MM.1S (cell line): ENCODE results near the gene CCDC93.

Experiments
- DNase-seq: peaks from one replicate; pipeline ENCODE4 v3.0.0-alpha.2; 2015
- H2AFZ ChIP-seq: fragments of 300-600 bp; sonication (generic); 2 replicates; pipeline ENCODE4 v1.6.0; 2016; ENCODE audit warnings: antibody characterized with exemption, low read length
- H3F3A ChIP-seq: fragments of 300-600 bp; sonication (generic); 2 replicates; pipeline ENCODE4 v1.6.1; 2016; ENCODE audit warnings: mild to moderate bottlenecking, antibody characterized with exemption, low read length, moderate library complexity, mixed read lengths; ENCODE audit not compliant: insufficient read depth
- H3K27ac ChIP-seq: fragments of 300-600 bp; sonication (generic); 2 replicates; pipeline ENCODE4 v1.5.1; 2016; ENCODE audit warnings: mild to moderate bottlenecking, low read length
- H3K27me3 ChIP-seq: fragments of 300-600 bp; sonication (generic); replicated peaks from 2 replicates; pipeline ENCODE4 v1.6.0; 2016; ENCODE audit warnings: low read length; ENCODE audit not compliant: insufficient read depth
- H3K36me3 ChIP-seq: fragments of 300-600 bp; sonication (generic); replicated peaks from 2 replicates; pipeline ENCODE4 v1.6.1; 2016; ENCODE audit warnings: mild to moderate bottlenecking, low read length, mixed read lengths; ENCODE audit not compliant: insufficient read depth
- H3K4me1 ChIP-seq: fragments of 300-600 bp; sonication (generic); 2 replicates; pipeline ENCODE4 v1.6.1; 2016; ENCODE audit warnings: low read length, mixed read lengths
- H3K4me2 ChIP-seq: fragments of 300-600 bp; sonication (generic); 2 replicates; pipeline ENCODE4 v1.6.0; 2016; ENCODE audit warnings: low read depth, low read length
- H3K4me3 ChIP-seq: fragments of 300-600 bp; sonication (generic); 2 replicates; pipeline ENCODE4 v1.5.1; 2016; ENCODE audit warnings: low read length, mixed read lengths
- H3K79me2 ChIP-seq: fragments of 300-600 bp; sonication (generic); 2 replicates; pipeline ENCODE4 v1.6.1; 2016; ENCODE audit warnings: mixed run types, low read length, mixed read lengths
- H3K9ac ChIP-seq: fragments of 300-600 bp; sonication (generic); 2 replicates; pipeline ENCODE4 v1.6.1; 2016; ENCODE audit warnings: low read length, mixed read lengths
- H3K9me2 ChIP-seq: fragments of 300-600 bp; sonication (generic); replicated peaks from 2 replicates; pipeline ENCODE4 v1.6.1; 2016; ENCODE audit warnings: mild to moderate bottlenecking, low read length, mixed read lengths; ENCODE audit not compliant: insufficient read depth
- H3K9me3 ChIP-seq: fragments of 300-600 bp; sonication (generic); replicated peaks from 2 replicates; pipeline ENCODE4 v1.6.1; 2016; ENCODE audit warnings: mild to moderate bottlenecking, low read length, mixed read lengths; ENCODE audit not compliant: insufficient read depth
- H4K20me1 ChIP-seq: fragments of 300-600 bp; sonication (generic); 2 replicates; pipeline ENCODE4 v1.6.1; 2016; ENCODE audit warnings: mild to moderate bottlenecking, low read length, moderate library complexity, mixed read lengths; ENCODE audit not compliant: insufficient read depth
- CTCF ChIP-seq: fragments of 300-600 bp; sonication (generic); IDR thresholded peaks from 2 replicates; pipeline ENCODE4 v1.5.1; 2016; ENCODE audit warnings: antibody characterized with exemption, low read length, mixed read lengths
- EZH2 ChIP-seq: fragments of 300-600 bp; sonication (generic); optimal IDR thresholded peaks from 2 replicates; pipeline ENCODE3; 2017; ENCODE audit warnings: low read depth, mild to moderate bottlenecking, antibody characterized with exemption, low read length, mixed read lengths
- EZH2phosphoT487 ChIP-seq: fragments of 300-600 bp; sonication (generic); IDR thresholded peaks from 2 replicates; pipeline ENCODE4 v1.6.1; 2018; ENCODE audit warnings: antibody characterized with exemption, low read length

CCDC93 gene

GRCh38 chr2:118054213-118055008, 40.5 kb upstream of the CCDC93 start:
- Histone ChIP-seq H3K9me3 (no peaks in the 10 kb centered on the region), H3K36me3 (no peaks in the 10 kb centered on the region), H3K4me3 (no peak overlapping the region), H3F3A (no peaks in the 10 kb centered on the region), H4K20me1 (no peaks in the 10 kb centered on the region), H3K9me2 (no peaks in the 10 kb centered on the region), H2AFZ (no peak overlapping the region), H3K27me3 (no peaks in the 10 kb centered on the region), H3K79me2 (no peaks in the 10 kb centered on the region), H3K4me2 (no peak overlapping the region), H3K27ac (no peak overlapping the region), H3K9ac (no peak overlapping the region), H3K4me1 (peaks cover 3% of the 10 kb centered on the region; the same call in 1 of the 2 replicates)
- DNase-seq, result no peak
- TF ChIP-seq EZH2 (no peak), CTCF (no peak), EZH2phosphoT487 (no peak)

DNA sequence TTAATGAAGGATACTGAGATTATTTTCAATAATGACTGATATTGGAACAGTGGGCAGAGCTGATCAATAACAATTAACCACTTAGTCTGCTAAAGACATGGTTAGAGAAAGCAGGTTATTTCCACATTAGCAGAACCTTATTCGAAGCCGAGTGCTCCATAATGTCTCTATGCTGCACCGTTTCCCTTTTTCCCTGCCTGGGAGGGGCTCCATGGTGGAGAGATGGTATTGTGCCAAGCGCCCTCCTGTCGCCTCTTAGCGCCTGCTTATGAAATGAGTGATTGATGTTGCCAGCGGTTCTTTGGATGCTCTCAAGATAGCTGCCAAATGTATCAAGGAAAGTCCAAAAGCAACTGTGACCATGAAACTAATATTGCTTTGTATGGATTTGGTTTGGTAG, 39.8 kb upstream of the CCDC93 start:
- DNase-seq, result no peak
- TF ChIP-seq EZH2phosphoT487 (no peak), EZH2 (no peak), CTCF (no peak)
- H3F3A ChIP-seq, result no peaks in the 10 kb centered on the region
- no peaks in the 10 kb centered on the region for H4K20me1 ChIP-seq
- H3K79me2 ChIP-seq, result no peaks in the 10 kb centered on the region
- no peaks in the 10 kb centered on the region for H3K27me3 ChIP-seq
- no peak overlapping the region for H2AFZ ChIP-seq
- peaks cover 3% of the 10 kb centered on the region; the same call in 1 of the 2 replicates for H3K4me1 ChIP-seq
- H3K4me3 ChIP-seq, result no peak overlapping the region
- no peak overlapping the region for H3K9ac ChIP-seq
- H3K36me3 ChIP-seq, result no peaks in the 10 kb centered on the region
- no peaks in the 10 kb centered on the region for H3K9me2 ChIP-seq
- H3K9me3 ChIP-seq, result no peaks in the 10 kb centered on the region
- H3K27ac ChIP-seq, result no peak overlapping the region
- no peak overlapping the region for H3K4me2 ChIP-seq

- H3K9me2 ChIP-seq, result no peaks in the 10 kb centered on the region
- no peaks in the 10 kb centered on the region for H3K36me3 ChIP-seq
- H3K4me1 ChIP-seq, result peaks cover 3% of the 10 kb centered on the region; the same call in 1 of the 2 replicates
- no peak overlapping the region for H2AFZ ChIP-seq
- no peaks in the 10 kb centered on the region for H3F3A ChIP-seq
- no peaks in the 10 kb centered on the region for H3K9me3 ChIP-seq
- no peak overlapping the region for H3K27ac ChIP-seq
- H3K79me2 ChIP-seq, result no peaks in the 10 kb centered on the region
- TF ChIP-seq EZH2phosphoT487, result no peak
- H3K4me3 ChIP-seq, result no peak overlapping the region
- H3K9ac ChIP-seq, result no peak overlapping the region
- no peaks in the 10 kb centered on the region for H4K20me1 ChIP-seq
- no peak overlapping the region for H3K4me2 ChIP-seq
- no peak for DNase-seq
- no peaks in the 10 kb centered on the region for H3K27me3 ChIP-seq
Observed at GRCh38 chr2:118052474-118052873, 38.6 kb upstream of the CCDC93 start.

GRCh38 chr2:118051826-118052358, 38.0 kb upstream of the CCDC93 start:
- no peak overlapping the region for H2AFZ ChIP-seq
- no peaks in the 10 kb centered on the region for H3F3A ChIP-seq
- no peaks in the 10 kb centered on the region for H3K9me3 ChIP-seq
- no peaks in the 10 kb centered on the region for H3K9me2 ChIP-seq
- peaks cover 7% of the 10 kb centered on the region; the same call in 1 of the 2 replicates for H3K4me1 ChIP-seq
- no peak overlapping the region for H3K4me3 ChIP-seq
- no peak overlapping the region for H3K4me2 ChIP-seq
- no peak overlapping the region for H3K27ac ChIP-seq
- no peaks in the 10 kb centered on the region for H3K27me3 ChIP-seq
- no peak overlapping the region for H3K9ac ChIP-seq
- no peak for TF ChIP-seq EZH2phosphoT487
- TF ChIP-seq EZH2, result no peak
- no peak for TF ChIP-seq CTCF
- H3K79me2 ChIP-seq, result no peaks in the 10 kb centered on the region
- no peaks in the 10 kb centered on the region for H3K36me3 ChIP-seq
- no peaks in the 10 kb centered on the region for H4K20me1 ChIP-seq
- no peak for DNase-seq
